Left lobe of liver (tissue), 2 donors: Measurements from ENCODE around the gene C2orf15. TPM values are rescaled to one million over a fixed set of nuclear protein-coding genes. Genes with fewer than 3 reads are reported as not detected.
"Not testable (repeated sequence)": the region's sequence is repeated elsewhere in the genome, so short reads cannot be mapped to it uniquely, and the experiment has no call there.

ENCODE experiments used
- ATAC-seq: fragments of 200-7000 bp; cut with Tn5 transposase; one replicate; pipeline ENCODE4 v1.9.1; 2020; ENCODE audit warnings: mild to moderate bottlenecking, moderate library complexity
- DNase-seq: peaks from one replicate; pipeline ENCODE4 v3.0.0-alpha.2; 2020; ENCODE audit warnings: low spot score
- total RNA-seq: library from RNA; stranded (reverse); gene quantifications from one replicate; pipeline ENCODE4 v1.2.1, GENCODE V29; 2021
- donor health status: DM: no; HTN: no; CAD: no; lungs with moderate emphysema.
- donor health status: DM: no; HTN: yes; CAD: no.

The C2orf15 gene, protein sequence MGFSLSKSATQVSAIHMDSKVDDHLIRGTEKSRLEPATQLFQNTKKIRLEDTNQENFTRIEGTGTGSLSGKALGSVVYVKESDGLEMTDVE
- 0.23 TPM for total RNA-seq

- ATAC-seq (peak; percentile 95), DNase-seq (peak; percentile 98)
These were observed at the start of gene C2orf15 for GRCh38 chr2:99141110-99142108. C2orf15 (plus strand) TSS chr2:99141707; CDS start chr2:99150559, 8,852 bp downstream.

- DNase-seq (no peak), ATAC-seq (no peak)
These were observed 44.8 kb upstream of the C2orf15 start for GRCh38 chr2:99096728-99097127.

DNA sequence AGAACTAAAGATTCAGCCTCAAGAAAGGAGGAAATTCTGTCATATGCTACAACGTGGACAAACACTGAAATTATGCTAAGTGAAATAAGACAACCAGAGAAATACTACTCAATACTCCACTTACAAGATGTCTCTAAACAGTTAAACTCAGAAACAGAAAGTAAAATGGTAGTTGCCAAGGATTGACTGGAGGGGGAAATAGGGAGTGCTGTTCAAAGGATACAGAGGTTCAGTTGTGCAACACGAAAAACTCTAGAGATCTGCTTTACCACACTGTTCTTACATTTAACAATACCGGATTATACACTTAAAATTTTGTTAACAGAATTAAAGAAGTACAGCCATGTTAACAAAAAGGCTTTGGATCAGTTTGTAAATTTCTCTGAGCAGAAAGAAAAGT is 39.8 kb upstream of the C2orf15 start:
- ATAC-seq (peak; percentile 99), DNase-seq (no peak)

DNA sequence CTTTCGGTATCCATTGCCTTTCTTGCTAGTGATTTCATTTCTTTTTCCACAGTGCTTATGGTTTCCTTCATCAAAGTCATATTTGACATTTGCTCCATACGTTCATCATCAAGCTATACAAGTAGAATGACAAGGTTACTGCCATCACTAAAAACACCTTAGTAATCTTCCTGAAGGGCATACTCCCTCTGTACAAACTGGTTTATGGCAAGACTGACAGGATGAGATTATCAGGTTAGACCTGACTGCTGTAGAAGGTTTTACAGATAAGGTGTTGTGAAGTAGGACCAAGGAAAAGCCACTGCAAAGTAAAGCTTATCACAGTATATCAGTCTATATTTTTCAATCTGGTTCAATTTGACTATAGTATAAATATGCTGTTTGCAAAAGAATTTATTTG is 37.5 kb upstream of the C2orf15 start:
- DNase-seq (no peak), ATAC-seq (no peak)

DNA sequence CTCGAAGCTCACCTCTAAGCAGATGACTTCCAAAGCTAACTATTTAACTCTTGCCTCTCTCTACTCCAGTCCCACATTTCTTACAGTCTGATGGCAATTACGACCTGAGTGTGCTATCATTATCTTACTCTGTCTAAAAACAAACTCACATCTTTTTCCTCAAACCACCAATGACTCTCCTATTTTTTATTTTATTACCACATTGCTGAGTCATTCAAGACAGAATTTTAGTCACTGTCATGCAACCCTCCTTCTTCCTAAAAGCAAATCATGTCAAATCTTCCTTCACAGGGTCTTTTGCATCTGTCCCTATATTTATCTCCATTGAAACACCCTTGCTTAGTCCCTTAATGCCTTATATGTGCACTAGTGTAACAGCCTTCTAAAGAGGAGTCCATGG is 34.6 kb upstream of the C2orf15 start:
- ATAC-seq (no peak), DNase-seq (no peak)

DNA sequence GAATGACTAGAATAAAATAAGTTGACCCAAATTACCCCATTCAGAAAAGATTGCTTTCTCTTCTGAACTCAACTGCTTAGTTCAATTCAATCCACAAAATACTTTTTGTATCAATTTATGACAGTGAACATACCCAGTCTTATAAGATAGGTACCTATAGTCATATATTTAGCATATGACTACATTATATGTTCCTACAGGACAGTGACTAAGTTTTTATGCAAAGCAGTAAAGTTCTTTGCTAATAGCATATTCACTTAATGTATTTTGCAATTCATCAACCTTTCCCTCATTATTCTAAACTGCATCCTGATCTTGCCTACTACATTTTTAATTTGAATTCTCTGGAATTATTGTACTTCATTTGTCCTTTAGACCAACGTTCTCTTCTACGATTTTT is 30.3 kb upstream of the C2orf15 start:
- ATAC-seq (no peak), DNase-seq (no peak)

DNA sequence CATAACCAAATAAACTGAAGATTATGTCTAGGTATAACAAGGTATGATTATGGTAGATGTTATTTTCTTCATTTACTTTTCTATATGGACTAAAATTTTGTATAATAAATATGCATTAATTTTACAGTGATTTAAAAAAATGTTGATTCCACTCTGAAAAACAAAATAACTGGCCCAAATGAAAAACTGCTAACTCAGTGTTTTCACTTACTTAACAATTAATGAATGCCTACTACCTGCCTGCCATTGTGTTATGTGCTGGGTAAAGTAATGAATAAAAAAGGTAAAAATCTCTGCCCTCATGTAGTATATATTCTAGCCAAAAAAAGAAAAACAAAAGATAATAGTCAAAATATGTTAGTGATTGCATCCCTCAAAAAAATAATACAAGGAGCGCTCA is 29.6 kb upstream of the C2orf15 start:
- no peak for DNase-seq
- ATAC-seq = no peak

- DNase-seq (no peak), ATAC-seq (no peak)
These were observed 28.9 kb upstream of the C2orf15 start for GRCh38 chr2:99112617-99113016.

GRCh38 chr2:99127981-99128380 is 13.5 kb upstream of the C2orf15 start:
- DNase-seq = no peak
- no peak for ATAC-seq

- not testable (repeated sequence) for DNase-seq, ATAC-seq
These were observed 6.4 kb upstream of the C2orf15 start for GRCh38 chr2:99135044-99135556.

DNA sequence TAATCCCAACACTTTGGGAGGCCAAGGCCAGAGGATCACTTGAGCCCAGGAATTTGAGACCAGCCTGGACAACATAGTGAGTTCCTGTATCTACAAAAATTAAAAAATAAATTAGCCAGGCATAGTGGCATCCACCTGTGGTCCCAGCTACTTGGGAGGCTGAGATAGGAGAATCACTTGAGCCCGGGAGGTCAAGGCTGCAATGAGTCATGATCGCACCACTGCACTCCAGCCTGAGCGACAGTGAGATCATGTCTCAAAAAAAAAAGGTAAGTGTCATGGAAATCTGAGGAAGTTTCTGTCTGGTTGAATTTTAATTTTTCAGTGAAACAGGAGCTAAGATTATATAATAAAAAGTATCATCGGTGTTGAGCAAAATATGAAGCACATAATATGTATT is 2.5 kb upstream of the C2orf15 start:
- no peak for ATAC-seq

DNA sequence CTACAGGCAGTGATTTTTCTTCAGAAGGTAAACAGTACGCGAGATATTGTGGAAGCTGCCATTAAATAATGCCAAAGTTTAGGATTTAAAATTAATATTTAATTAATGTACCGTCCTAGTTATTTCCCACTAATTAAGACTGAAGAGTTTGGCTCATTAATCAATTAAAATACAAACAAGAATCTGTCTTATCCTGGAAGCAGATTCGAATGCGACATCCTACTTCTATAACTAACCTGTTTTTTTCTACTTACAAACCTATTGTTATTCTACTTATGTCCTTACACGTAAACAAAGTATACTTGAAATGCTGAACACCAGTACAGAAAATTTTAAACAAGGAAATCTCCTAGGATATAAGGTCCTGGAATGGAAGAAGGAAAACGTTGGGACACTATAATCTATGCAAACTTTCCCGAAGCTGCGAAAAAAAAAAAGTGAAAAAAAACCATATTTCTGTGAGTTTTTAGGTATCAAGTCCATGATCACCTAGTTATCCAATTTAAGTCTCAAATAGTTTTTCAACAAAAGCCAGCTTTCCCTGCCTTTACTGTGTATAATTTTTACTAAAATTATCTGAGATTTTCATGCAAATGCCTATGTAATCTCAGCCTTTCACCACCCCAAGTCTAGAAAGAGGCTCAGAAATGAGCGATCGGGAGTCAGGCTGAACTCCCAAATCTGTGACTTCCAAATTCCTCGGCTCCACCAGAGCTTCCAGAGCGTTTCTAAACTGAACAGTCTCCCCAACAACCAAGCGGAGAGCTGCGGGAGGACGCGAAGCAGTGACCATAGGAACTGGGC is 1.2 kb upstream of the C2orf15 start:
- DNase-seq = no peak
- ATAC-seq = no peak

More for the DNA sequence above, 2.5 kb upstream of the C2orf15 start:
- no peak for DNase-seq

DNA sequence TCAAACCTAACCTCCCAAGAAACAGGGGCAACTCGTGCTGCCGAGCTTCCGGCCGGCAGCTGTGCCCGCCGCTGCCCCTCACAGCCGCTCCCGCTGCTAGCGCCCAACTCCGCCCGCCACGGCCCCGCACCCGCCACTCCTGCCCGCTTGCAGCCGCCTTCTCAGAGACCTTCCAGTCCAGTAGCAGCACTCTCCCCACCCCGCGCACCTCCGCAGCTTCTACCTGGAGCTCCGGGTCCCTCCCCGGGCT is 722 bp upstream of the C2orf15 start:
- peak; percentile 55 for ATAC-seq
- no peak for DNase-seq

GRCh38 chr2:99150706-99151105 is 9.2 kb downstream of the C2orf15 start:
- no peak for DNase-seq

DNA sequence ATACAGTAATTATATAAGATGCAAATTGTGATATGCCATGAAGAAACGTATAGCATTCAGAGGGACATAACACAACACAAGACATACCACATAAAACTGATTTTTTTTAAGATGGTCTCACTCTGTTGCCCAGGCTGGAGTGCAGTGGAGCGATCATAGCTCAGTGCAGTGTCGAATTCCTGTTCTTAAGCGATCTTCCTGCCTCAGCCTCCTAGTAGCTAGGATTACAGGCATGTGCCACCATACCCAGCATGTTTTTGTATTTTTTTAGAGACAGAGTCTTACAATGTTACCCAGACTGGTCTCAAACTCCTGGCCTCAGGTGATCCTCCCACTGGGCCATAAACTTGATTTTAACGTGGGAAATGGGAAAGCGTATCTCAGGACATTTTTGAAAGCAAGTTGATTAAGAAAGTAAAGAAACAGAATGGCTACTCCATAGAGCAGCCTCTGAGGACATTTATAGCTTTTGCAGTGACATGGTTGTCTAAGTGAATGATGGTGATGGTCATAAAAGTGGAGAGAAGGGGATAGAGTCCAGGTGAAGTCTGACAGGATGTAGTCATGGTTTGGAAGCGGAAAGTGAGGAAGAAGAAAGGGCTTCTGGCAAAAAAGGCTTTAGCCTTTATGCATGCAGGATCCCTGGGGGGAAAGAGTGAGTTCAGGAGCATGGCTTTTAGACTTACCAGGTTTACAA is 10.8 kb downstream of the C2orf15 start:
- ATAC-seq = no peak
- no peak for DNase-seq

More at GRCh38 chr2:99150706-99151105, 9.2 kb downstream of the C2orf15 start:
- no peak for ATAC-seq

- ATAC-seq (peak; percentile 15), DNase-seq (no peak)
These were observed 12.6 kb downstream of the C2orf15 start for GRCh38 chr2:99153921-99154604.

GRCh38 chr2:99154643-99155536 is 13.4 kb downstream of the C2orf15 start, which contains the start of the genes LIPT1 and TSGA10:
LIPT1 (plus strand) TSS chr2:99154967; CDS start chr2:99161958, 6,991 bp downstream.
TSGA10 (minus strand) TSS chr2:99154942; CDS start chr2:99109439, 45,503 bp downstream.
- DNase-seq = peak; percentile 94
- peak; percentile 97 for ATAC-seq

- no peak for DNase-seq
- no peak for ATAC-seq
These were observed 15.4 kb downstream of the C2orf15 start for GRCh38 chr2:99156891-99157290.

DNA sequence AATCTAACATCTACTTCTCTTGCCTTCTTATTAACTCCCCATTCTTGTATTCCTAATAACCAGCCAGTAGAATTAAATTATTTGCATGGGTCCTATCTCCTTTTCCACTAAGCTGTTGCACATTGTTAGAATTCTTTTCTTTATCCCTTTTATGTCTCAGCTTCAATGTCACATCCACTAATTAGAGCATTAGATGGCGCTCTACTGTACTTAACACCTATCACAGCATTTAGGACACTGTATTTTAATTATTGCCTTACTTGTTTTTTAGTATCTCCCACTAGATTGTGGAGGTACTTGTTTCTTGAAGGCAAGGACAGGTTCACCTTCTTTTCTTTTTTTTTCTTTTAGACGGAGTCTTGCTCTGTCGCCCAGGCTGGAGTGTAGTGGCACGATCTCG is 17.1 kb downstream of the C2orf15 start:
- no peak for DNase-seq
- no peak for ATAC-seq
